OCI-LY7 (cell line): ENCODE results near the gene ABCA4.

ENCODE experiments used
- CTCF ChIP-seq: fragments of 200-600 bp; sonication (generic); conservative IDR thresholded peaks from 2 replicates; pipeline ENCODE4 v1.5.1; 2014; ENCODE audit warnings: mild to moderate bottlenecking, antibody characterized with exemption, low read length, moderate library complexity, mixed read lengths
- EZH2phosphoT487 ChIP-seq: fragments of 200-600 bp; sonication (generic); IDR thresholded peaks from 2 replicates; pipeline ENCODE4 v1.6.1; 2018; ENCODE audit warnings: low read depth, borderline replicate concordance, mild to moderate bottlenecking, mixed run types, antibody characterized with exemption, low read length, moderate library complexity, mixed read lengths

DNA sequence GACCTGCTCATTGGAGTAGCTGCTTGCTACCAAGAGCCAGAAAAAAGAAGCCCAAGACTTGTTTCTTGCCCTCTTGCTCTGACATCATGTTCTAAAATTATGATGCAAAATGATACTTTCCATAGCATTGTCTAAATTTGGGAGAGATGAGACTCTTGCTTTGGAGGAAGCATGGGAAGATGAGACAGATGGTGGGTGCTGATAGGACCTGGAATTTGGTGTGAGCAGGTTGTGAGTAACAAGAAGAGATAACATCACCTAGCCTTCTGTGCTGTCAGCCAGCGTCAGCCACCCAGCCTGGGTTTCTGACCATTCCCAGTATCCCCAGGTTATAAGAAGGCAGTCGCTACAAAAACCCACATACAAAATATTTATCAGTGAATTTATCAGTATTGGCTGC is 144.7 kb downstream of the ABCA4 start:
- TF ChIP-seq CTCF (no peak), EZH2phosphoT487 (no peak)
